ENCODE results near the gene DRD4. TPM values are rescaled to one million over a fixed set of nuclear protein-coding genes. Genes with fewer than 3 reads are reported as not detected.

Gene DRD4
- total RNA-seq, 1 donor from 2014 or later: 0.63 TPM

DNA sequence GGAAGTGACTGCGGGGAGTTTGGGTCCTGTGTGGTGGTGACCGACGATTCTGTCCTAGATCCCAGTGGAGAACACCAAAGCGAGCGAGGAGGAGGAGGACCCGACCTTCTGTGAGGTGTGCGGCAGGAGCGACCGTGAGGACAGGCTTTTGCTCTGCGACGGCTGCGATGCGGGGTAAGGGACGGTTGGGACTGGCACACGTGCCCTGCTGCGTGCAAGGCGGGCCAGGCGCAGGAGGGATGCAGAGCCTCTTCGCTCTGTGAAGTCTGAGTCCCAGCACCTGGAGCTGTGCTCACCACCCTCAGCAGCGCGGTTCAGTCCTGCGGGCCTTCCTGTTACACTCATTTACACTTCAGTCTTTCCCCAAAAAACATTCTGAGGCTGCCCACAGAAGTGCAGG lies 44.6 kb upstream of the DRD4 start:
- TF ChIP-seq, protein P1, sequence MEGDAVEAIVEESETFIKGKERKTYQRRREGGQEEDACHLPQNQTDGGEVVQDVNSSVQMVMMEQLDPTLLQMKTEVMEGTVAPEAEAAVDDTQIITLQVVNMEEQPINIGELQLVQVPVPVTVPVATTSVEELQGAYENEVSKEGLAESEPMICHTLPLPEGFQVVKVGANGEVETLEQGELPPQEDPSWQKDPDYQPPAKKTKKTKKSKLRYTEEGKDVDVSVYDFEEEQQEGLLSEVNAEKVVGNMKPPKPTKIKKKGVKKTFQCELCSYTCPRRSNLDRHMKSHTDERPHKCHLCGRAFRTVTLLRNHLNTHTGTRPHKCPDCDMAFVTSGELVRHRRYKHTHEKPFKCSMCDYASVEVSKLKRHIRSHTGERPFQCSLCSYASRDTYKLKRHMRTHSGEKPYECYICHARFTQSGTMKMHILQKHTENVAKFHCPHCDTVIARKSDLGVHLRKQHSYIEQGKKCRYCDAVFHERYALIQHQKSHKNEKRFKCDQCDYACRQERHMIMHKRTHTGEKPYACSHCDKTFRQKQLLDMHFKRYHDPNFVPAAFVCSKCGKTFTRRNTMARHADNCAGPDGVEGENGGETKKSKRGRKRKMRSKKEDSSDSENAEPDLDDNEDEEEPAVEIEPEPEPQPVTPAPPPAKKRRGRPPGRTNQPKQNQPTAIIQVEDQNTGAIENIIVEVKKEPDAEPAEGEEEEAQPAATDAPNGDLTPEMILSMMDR (conservative IDR thresholded peaks at IDR 0.05): no peak
- no peak overlapping the region for H3K27ac Mint-ChIP-seq (ENCODE audit: unreplicated experiment)
- no peaks in the 10 kb centered on the region for H3K4me1 Mint-ChIP-seq
- H3K36me3 Mint-ChIP-seq (ENCODE audit: low read depth): peaks cover 13% of the 10 kb centered on the region
- no peak overlapping the region for H3K4me3 Mint-ChIP-seq
- H3K27me3 Mint-ChIP-seq (ENCODE audit: low read depth): no peaks in the 10 kb centered on the region
- H3K9me3 Mint-ChIP-seq: no peaks in the 10 kb centered on the region
- DNase-seq (ENCODE audit: low read depth, low spot score): no peak

- Mint-ChIP-seq H3K27ac (ENCODE audit: unreplicated experiment) (peak overlapping the region; percentile 4), H3K9me3 (no peaks in the 10 kb centered on the region), H3K27me3 (ENCODE audit: low read depth) (no peaks in the 10 kb centered on the region), H3K4me3 (no peak overlapping the region), H3K4me1 (no peaks in the 10 kb centered on the region), H3K36me3 (ENCODE audit: low read depth) (peaks cover 13% of the 10 kb centered on the region)
- TF ChIP-seq, protein P1 (conservative IDR thresholded peaks at IDR 0.05): no peak
- DNase-seq (ENCODE audit: low read depth, low spot score): no peak
These were observed 44.2 kb upstream of the DRD4 start for GRCh38 chr11:592918-593317.

DNA sequence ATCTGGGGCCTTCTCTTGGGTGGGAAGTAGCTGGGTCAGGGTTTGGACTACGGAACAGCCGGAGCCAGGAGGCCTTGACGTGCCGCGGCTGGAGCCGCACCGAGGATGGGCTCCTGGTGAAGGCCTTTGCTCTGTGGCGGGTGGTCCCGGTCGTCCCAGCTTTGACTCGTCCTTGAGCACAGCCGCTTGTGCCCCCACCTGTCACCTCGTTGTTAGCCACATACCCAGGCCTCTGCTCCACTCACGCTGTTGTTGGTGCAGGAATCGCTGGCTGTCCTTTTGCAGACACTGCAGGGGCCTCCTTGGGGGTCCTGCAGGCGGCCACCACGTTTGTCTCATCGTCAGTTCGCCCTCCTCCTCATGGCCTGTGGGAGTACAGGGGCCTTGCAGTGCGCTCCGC lies 43.7 kb upstream of the DRD4 start:
- Mint-ChIP-seq H3K4me3 (no peak overlapping the region), H3K9me3 (no peaks in the 10 kb centered on the region), H3K27me3 (ENCODE audit: low read depth) (no peaks in the 10 kb centered on the region), H3K36me3 (ENCODE audit: low read depth) (peaks cover 13% of the 10 kb centered on the region), H3K27ac (ENCODE audit: unreplicated experiment) (peak overlapping the region; percentile 4), H3K4me1 (no peaks in the 10 kb centered on the region)
- no peak for DNase-seq (ENCODE audit: low read depth, low spot score)
- TF ChIP-seq, protein P1 (conservative IDR thresholded peaks at IDR 0.05): no peak

DNA sequence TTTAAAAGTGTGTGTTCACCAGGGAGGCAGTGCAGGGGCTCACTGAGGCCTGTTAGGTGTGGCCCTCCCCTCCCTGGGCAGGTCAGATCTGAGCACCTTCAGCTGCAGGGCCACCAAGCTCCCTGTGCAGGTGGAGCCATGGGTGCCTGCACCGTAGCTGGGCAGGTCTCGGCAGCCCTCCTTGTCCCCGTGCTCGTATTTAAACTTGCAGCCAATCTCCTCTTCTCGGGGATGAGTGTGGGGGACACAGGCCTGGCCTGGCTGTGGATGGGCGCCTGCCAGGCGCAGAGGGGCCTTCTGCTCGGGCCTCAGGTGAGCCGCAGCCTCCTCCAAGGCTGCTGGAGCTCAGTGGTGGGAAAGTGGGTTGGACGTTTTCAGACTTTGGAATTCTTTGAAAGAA lies 41.7 kb upstream of the DRD4 start:
- no peak overlapping the region for H3K27ac Mint-ChIP-seq (ENCODE audit: unreplicated experiment)
- no peak overlapping the region for H3K4me3 Mint-ChIP-seq
- DNase-seq (ENCODE audit: low read depth, low spot score): no peak
- no peaks in the 10 kb centered on the region for H3K9me3 Mint-ChIP-seq
- H3K27me3 Mint-ChIP-seq (ENCODE audit: low read depth): no peaks in the 10 kb centered on the region
- TF ChIP-seq, protein P1 (conservative IDR thresholded peaks at IDR 0.05): no peak
- H3K36me3 Mint-ChIP-seq (ENCODE audit: low read depth): peaks cover 7% of the 10 kb centered on the region
- no peaks in the 10 kb centered on the region for H3K4me1 Mint-ChIP-seq

DNA sequence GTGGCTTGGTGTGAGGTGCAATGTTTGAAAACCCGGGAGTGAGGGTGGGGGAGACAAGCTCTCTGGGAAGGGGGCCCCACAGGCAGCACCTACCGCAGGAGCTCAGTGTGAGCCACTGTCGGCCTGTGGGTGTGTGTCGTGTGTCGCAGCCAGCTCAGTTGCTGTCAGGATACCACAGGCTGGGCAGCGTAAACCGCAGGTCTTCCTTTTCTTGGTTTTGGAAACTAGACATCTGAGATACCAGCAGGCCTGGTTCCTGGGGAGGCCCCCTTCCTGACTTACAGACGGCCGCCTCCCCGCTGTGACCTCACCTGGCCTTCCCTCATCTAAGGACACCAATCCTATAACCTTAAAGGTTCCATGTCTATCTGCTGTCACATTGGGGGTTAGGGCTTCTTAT lies 40.7 kb upstream of the DRD4 start:
- Mint-ChIP-seq H3K4me3 (no peak overlapping the region), H3K27ac (ENCODE audit: unreplicated experiment) (peak overlapping the region; percentile 71), H3K36me3 (ENCODE audit: low read depth) (peaks cover 8% of the 10 kb centered on the region), H3K4me1 (no peaks in the 10 kb centered on the region), H3K27me3 (ENCODE audit: low read depth) (no peaks in the 10 kb centered on the region), H3K9me3 (no peaks in the 10 kb centered on the region)
- no peak for DNase-seq (ENCODE audit: low read depth, low spot score)
- TF ChIP-seq, protein P1 (conservative IDR thresholded peaks at IDR 0.05): no peak
